GM19455 (cell line): Measurements from ENCODE around the gene ZFYVE28.

ENCODE experiments used
- ATAC-seq: cut with Tn5 transposase; IDR thresholded peaks from one replicate; pipeline ENCODE4 v1.9.1; 2021; ENCODE audit not compliant: unreplicated experiment

The ZFYVE28 gene

GRCh38 chr4:2252530-2253091, 165.8 kb downstream of the ZFYVE28 start:
- ATAC-seq, result no peak

GRCh38 chr4:2251795-2252529, 166.5 kb downstream of the ZFYVE28 start:
- no peak for ATAC-seq

GRCh38 chr4:2251073-2251794, 167.2 kb downstream of the ZFYVE28 start:
- no peak for ATAC-seq

- no peak for ATAC-seq
These were observed 167.9 kb downstream of the ZFYVE28 start for GRCh38 chr4:2250357-2251072.

GRCh38 chr4:2249526-2250356, 168.7 kb downstream of the ZFYVE28 start:
- ATAC-seq, result no peak

- ATAC-seq, result no peak
These were observed 169.6 kb downstream of the ZFYVE28 start for GRCh38 chr4:2248821-2249261.

GRCh38 chr4:2248044-2248780, 170.2 kb downstream of the ZFYVE28 start:
- ATAC-seq, result no peak

GRCh38 chr4:2247128-2248043, 171.1 kb downstream of the ZFYVE28 start:
- no peak for ATAC-seq

- ATAC-seq, result no peak
These were observed 171.9 kb downstream of the ZFYVE28 start for GRCh38 chr4:2246384-2247127.

- ATAC-seq, result no peak
These were observed 172.6 kb downstream of the ZFYVE28 start for GRCh38 chr4:2245787-2246275.

GRCh38 chr4:2245057-2245786, 173.2 kb downstream of the ZFYVE28 start:
- no peak for ATAC-seq

GRCh38 chr4:2243681-2244380, 174.6 kb downstream of the ZFYVE28 start:
- ATAC-seq, result no peak

- ATAC-seq, result peak; percentile 80
These were observed 176.8 kb downstream of the ZFYVE28 start, which contains the start of the genes HAUS3 and POLN for GRCh38 chr4:2241410-2242353. Gene HAUS3 (minus strand): TSS chr4:2242121. CDS start chr4:2240946, 1,175 bp downstream. Gene POLN (minus strand): TSS chr4:2242121. CDS start chr4:2229231, 12,890 bp downstream.

GRCh38 chr4:2241003-2241402, 177.4 kb downstream of the ZFYVE28 start:
- ATAC-seq, result no peak

GRCh38 chr4:2236944-2237666, 181.3 kb downstream of the ZFYVE28 start:
- ATAC-seq, result no peak
